H1 (cell line): ENCODE data around the gene VSTM2B. TPM values are rescaled to one million over a fixed set of nuclear protein-coding genes. Genes with fewer than 3 reads are reported as not detected.

ENCODE experiments used
- BCL11A ChIP-seq, 2 experiments: IDR thresholded peaks; one replicate each; pipeline ENCODE4 v1.6.1; 2011; ENCODE audit warnings: low read depth in 2 of 2, low read length in 2 of 2, mild to moderate bottlenecking in 2 of 2
- BRCA1 ChIP-seq: IDR thresholded peaks from 2 replicates; pipeline ENCODE4 v1.6.1; 2012; ENCODE audit warnings: low read depth, low read length, improper control_type of control experiment
- CREB1 ChIP-seq: IDR thresholded peaks from 2 replicates; pipeline ENCODE4 v1.6.1; 2012; ENCODE audit warnings: inconsistent platforms
- CTBP2 ChIP-seq: IDR thresholded peaks from 2 replicates; pipeline ENCODE4 v1.7.0; 2011; ENCODE audit warnings: borderline replicate concordance, mild to moderate bottlenecking, moderate library complexity, mixed read lengths, low read length; ENCODE audit not compliant: insufficient read depth, insufficient read length
- EZH2 ChIP-seq: fragments of 200-600 bp; sonication (generic); IDR thresholded peaks from 2 replicates; pipeline ENCODE4 v1.7.1; 2012; ENCODE audit warnings: low read depth, mild to moderate bottlenecking, moderate library complexity, low read length, inconsistent platforms; ENCODE audit not compliant: severe bottlenecking
- polyA plus RNA-seq, 7 experiments: library from polyadenylated mRNA; depleted of rRNA in 3 of 7; stranded (reverse) in 5 of 7; unstranded in 2 of 7; fragments of >200 nt in 5 of 7; fragments of 200-250 nt in 2 of 7; gene quantifications; 1 replicate in 5 of 7; 2 replicates in 1 of 7; 4 replicates in 1 of 7; pipeline versions ENCODE4 v1.2.1 to v1.2.3, GENCODE V29; 2011 to 2013; ENCODE audit warnings: missing spikeins in 2 of 7, mixed read lengths in 2 of 7
- total RNA-seq: library from RNA; stranded (reverse); fragmentation: NEBNext Ultra II Directional; extraction: Animal tissue kit (Norgen Biotek cat#: 25700); gene quantifications from 2 replicates; pipeline ENCODE4 v1.2.1, GENCODE V29; 2021
- TF ChIP-seq, protein P1 (sequence below): IDR thresholded peaks from 2 replicates; pipeline ENCODE4 v1.6.1; 2011; ENCODE audit warnings: low read length, improper control_type of control experiment

VSTM2B gene
- total and polyA plus RNA-seq, 2 of the 8 experiments (the other 6 are each of a cell fraction or from before 2014, with no cell fraction given) = 0.82 to 1.5 TPM

DNA sequence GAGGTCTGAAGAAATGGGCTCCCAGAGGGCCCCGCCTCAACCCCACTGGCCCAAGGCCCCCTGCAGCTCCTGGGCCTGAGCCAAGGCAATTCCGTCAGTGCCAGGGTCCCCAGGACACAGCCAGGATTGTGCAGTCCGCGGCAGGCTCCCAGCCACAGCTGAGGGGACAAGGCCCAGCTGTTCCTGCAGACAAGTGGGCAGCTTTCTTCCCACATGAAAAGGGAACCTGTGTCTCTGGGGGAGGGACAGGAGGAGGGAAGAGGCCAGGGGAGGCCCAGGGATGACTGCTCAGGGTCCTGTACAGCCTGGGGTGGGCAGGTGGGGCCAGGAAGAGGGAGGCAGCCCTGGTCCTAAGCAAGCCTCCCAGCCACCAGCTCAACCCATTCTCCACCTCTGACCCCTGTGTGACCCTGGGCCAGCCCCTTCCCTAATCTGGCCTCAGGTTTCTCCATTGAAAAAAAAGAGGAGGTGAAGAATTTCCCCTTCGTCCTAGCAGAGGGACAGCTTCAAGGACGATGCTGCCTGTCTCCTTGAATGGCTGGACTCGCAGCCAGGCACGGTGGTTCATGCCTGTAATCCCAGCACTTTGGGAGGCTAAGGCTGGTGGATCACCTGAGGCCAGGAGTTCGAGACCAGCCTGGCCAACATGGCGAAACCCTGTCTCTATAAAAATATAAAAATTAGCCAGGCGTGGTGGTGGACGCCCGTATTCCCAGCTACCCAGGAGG lies 20.5 kb upstream of the VSTM2B start (continued):
- TF ChIP-seq CTBP2 (no peak), BRCA1 (no peak), CREB1 (no peak), BCL11A (IDR thresholded peaks at IDR 0.05; ENCODE audit: low read depth in 2 of 2, low read length in 2 of 2) (no peak), EZH2 (no peak)
- TF ChIP-seq, protein P1, sequence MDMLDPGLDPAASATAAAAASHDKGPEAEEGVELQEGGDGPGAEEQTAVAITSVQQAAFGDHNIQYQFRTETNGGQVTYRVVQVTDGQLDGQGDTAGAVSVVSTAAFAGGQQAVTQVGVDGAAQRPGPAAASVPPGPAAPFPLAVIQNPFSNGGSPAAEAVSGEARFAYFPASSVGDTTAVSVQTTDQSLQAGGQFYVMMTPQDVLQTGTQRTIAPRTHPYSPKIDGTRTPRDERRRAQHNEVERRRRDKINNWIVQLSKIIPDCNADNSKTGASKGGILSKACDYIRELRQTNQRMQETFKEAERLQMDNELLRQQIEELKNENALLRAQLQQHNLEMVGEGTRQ = no peak
